Measurements from ENCODE around the gene NLN.

The NLN gene

GRCh38 chr5:65811004-65811403 lies 89.0 kb downstream of the NLN start:
- no peak for DNase-seq

DNA sequence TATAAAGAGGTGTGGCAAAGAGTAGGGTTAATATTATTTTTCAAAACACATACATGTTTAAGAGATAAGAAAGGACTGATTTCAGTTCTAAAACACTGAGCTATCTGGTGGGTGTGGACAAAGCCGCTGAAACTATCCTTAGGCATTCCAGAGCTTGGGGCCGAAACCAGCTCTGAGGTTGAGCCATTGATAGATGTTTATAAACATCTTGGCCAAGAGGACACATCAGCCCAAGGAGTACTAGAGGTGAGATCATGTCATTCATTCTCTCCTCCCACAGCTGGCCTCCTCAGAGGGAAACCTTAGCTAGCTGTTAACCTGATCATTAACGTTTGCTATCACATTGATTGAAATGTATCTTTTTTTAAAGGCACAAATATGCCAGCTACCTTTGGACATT lies 89.9 kb downstream of the NLN start:
- no peak for DNase-seq

- no peak for DNase-seq
These were observed 90.6 kb downstream of the NLN start for GRCh38 chr5:65812648-65813047.

- no peak for DNase-seq
These were observed 91.2 kb downstream of the NLN start for GRCh38 chr5:65813174-65813573.

DNA sequence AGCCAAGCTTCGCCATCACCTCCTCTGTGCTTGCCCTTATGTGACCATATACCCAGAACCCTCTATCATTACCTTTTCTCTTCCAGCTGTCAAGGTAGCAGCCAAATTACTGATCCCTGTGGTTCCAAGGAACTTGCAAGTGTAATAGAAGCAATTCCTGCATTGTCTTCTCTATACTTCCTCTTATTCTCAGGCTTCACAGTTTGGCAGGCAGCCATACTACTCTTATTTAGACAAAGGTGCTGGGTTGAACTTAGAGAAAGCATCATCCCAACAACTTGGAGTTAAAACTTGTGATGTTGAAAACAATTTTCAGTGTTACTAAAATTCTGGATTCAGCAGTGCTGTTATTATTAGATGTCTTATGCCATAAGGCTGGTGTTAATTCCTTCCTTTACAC lies 93.2 kb downstream of the NLN start:
- no peak for DNase-seq

DNA sequence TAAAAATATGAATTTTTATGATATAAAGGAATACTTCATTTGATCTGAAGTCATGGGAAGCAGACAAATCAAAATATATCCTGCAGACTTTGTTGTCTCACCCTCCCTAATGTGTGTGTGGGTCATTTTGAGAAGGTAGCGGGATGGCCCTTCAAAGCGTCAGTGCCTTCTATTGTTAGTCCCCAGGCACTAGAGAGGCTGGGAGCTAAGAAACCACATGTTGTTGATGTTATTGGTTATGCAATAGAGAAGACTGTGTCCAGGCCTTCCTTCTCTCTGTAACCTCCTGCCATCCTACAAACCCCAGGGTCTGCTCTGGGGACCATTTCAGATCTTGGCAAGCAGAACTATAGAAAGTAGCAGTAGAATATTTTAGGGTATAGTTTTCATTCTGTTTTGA lies 94.7 kb downstream of the NLN start:
- DNase-seq = no peak

- no peak for DNase-seq
These were observed 95.9 kb downstream of the NLN start for GRCh38 chr5:65817931-65818330.

DNA sequence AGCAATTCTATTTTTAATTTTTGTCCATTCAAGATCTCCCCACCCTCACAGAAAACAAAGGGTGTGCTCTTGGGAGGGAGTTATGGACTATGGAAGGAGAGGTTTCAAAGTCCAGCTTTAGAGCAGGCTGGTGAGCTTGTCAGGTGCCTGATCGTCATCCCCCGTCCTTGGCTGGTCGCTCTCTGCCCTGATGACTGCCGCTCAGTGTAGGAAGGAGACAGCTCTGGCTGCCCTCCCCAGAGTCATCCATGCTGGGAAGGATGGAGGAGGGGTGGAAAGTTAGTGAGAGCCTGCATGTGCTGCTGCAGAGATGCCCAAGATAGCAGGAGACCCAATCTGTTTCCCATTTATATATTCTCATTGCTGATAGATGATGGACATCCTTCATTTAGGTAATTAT lies 96.6 kb downstream of the NLN start:
- DNase-seq = no peak

- no peak for DNase-seq
These were observed 97.4 kb downstream of the NLN start for GRCh38 chr5:65819215-65819904.

- no peak for DNase-seq
These were observed 97.9 kb downstream of the NLN start for GRCh38 chr5:65819905-65820240.

- DNase-seq = no peak
These were observed 98.4 kb downstream of the NLN start for GRCh38 chr5:65820373-65820772.

DNA sequence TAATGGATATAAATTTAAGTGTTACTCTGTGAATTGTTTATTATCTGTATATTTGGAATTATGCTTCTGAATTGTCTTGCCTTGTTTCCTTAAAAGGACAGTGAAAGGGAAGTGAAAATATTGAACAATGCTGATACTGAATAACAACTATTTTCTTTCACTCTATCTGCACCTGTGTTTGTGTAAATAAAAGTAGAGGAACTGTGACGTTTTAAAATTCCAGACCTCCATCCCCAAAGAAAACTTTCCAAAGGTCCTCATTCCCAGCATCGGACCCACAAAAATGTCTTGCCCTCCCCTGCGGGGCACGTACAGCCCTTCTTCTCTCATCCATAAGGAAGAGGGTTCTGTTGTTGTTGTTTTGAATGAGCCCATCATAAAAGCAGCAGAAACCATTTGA lies 100.0 kb downstream of the NLN start:
- DNase-seq = no peak

DNA sequence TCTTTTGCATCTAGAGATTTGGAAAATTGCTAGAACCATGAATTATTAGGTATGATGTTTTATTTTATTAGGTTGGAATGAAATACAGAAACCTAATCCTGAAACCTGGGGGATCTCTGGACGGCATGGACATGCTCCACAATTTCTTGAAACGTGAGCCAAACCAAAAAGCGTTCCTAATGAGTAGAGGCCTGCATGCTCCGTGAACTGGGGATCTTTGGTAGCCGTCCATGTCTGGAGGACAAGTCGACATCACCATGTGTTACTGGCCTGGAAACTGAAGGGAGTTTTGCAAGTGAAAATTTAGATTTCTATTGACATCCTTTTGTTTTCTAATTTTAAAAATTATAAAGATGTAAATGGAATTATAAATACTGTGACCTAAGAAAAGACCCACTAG lies 100.7 kb downstream of the NLN start:
- DNase-seq = no peak

DNA sequence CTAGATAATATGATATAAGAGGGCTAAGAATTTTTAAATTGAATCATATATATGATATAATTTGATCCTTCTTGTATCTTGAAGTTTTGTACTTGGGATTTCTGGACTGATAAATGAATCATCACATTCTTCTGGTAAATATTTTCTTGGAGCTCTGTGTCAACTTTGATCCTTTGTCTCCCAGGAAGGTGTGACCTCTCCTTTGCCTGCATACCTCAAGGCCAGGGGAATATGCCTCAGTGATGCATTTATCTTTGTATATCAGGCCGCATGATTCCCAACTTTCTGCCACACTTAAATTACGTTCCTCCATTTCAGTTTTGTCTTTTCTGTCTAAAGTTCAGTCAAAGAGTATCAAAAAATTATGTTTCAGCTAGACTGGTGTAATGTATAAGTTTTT lies 101.2 kb downstream of the NLN start:
- DNase-seq = no peak

GRCh38 chr5:65823845-65824445 lies 101.9 kb downstream of the NLN start:
- no peak for DNase-seq

GRCh38 chr5:65825408-65826328 lies 103.7 kb downstream of the NLN start:
- DNase-seq = no peak

DNA sequence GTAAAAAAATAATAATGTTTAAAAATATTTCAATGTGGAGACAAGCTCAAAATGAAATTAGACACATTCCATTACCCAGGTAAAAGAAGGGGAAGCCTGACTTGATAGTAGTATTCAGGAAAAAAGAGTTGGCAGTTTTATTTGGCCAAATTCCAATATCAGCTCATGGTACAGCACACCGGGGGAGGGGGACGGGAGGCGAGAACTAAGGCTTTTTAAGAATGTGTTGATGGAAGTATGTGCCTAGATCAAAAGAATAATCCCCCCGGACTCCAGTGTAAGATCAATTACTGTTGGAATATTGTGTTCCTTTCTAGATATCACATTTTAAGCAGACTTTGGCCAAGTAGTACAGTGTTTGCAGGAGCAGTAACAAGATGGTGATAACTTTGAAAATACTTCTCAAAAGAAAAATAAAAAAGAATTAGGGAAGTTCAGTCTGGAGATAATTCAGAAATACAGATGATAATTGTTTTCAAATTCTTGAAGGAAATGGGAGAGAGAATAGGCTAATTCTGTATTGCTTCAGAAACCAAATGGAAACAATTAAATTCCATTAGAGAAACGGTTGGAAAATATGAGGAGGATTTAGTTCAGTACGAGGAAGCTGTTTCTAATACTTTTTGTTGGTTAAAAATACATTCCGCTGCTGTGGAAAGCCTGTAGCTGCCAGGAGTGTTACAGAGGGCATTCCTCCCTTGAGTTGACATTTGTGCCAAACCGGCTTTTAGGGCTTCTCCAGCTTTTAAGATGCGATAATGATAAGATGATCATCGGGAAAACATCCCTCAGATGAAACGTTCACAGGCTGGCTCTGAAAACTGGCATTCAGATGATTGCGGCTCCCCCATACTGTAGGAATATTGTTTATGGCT lies 106.3 kb downstream of the NLN start:
- no peak for DNase-seq

DNA sequence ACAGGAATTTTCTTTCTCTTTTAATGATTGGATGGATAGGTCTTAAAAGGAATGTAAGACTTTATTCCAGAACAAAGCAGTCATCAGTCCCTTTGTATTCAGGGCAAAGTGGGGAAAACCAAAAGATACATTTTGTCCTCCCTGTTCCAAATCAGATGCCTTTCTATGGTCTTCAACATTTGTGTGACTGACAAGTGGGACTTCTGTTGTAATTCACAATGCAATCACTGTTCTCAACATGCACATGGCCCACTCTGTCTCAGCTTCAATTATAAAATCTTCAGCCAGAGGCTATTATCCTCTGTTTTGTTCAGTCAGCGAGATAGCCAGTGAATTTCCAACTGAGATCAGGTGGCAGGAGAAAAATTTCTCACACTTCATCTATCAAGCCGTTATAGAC lies 108.9 kb downstream of the NLN start:
- no peak for DNase-seq

DNA sequence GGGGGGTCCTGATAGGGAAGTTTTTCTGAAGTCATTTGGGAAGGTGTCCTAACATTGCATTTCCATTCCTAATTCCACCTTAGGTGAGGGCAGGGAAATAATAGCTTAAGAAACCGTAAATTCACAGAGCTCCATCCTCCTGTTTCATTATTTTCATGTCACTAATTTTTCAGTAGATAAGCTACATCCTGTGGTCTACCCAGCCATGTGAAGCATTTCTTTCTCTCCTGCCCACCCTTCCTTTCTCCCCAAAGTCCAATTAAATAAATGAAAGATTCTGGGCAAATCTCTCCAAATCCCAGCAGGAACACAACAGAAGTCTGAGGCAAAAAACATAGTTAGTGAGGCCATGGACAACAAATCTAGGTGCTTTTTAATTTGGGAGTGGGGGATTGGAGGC lies 109.3 kb downstream of the NLN start:
- DNase-seq = no peak

- no peak for DNase-seq
These were observed 110.1 kb downstream of the NLN start for GRCh38 chr5:65832152-65832551.

DNA sequence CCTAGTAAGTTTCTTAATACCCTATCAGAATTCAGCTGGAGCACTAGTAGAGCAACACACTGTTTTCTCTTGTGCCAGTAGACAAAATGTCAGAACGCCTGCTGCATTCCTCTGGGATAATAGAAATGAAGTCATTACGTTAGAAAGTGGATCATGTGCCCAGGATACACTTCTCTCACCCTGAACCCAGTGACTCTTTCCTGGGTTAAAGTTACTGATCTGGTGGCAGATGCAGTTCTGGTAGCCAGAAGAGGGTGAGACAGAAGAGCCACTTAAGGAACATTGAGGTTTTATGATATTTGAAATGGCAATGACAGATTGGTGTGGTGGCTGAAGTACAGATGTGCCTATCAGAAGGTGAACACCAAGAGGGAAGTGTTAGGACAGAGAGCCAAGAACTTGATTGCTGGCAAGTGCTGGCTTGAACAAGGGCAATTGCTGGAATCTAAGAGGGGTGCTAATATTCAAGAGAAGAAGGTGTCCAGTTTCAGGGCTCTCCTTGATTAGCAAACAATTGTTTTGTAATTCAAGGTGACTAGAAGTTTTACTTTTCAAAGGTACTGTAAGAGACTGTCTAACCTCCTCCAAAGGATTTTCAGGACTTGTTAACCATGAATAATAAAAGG lies 110.7 kb downstream of the NLN start:
- no peak for DNase-seq

- no peak for DNase-seq
These were observed 111.8 kb downstream of the NLN start for GRCh38 chr5:65833780-65834179.

DNA sequence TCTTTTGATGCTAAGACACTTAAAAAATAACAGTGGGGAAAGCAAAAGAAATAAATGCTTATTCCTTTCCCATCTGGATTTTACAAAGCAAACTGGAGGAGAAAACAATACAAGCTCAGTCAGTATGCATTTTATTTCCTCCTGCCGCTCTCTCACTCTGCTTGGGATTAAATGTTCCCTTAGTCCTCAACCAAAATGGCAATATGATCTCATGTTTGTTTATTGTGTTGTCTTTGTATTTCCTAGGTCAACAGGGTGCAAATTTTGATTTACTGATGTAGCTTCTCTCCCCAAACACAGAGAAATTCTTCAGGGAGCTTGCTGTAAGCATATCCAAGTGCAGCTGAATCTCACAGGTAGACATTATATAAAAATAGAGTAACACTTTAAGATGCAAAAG lies 112.3 kb downstream of the NLN start:
- DNase-seq = no peak
